ENCODE results near the gene YDJC.
"Not testable (repeated sequence)": the region's sequence is repeated elsewhere in the genome, so short reads cannot be mapped to it uniquely, and the experiment has no call there.

YDJC gene

DNA sequence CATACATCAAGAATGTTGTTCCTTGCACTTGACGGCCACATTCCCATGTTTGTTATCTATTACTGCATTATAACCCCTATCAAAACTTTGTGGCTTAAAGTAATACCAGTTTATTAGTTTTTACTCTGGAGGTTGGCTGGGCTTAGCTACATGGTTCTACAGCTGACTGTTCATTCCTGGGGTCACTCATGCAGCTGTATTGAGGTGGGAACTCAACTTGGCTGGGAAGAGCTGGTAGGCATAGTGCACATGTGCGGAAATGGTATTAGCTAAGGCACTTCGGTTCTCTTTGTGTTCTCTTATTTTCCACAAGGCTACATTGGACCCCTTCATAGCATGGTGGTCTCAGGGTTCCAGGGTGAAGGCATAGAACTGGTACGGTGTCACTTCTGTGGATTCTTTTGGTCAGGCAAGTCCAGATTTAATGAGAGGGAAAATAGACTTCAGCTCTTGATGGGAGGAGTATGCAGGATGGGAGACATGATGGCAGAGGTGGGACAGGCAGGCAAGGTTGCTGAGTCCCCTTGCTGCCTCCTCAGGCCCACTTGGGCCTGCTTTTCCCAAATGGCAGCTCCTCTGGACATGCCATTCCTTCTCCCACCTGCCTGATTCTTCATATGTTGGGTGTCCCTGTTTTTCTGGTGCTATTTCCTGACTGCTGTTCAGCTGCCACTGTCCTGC, 16.1 kb downstream of the YDJC start:
- no peak for FAIRE-seq

GRCh38 chr22:21612858-21613257, 17.0 kb downstream of the YDJC start:
- DNase-seq (ENCODE audit: extremely low spot score, insufficient read length, low read depth) = no peak

More for the DNA sequence above, 16.1 kb downstream of the YDJC start:
- DNase-seq (ENCODE audit: extremely low spot score, insufficient read length, low read depth) = no peak

DNA sequence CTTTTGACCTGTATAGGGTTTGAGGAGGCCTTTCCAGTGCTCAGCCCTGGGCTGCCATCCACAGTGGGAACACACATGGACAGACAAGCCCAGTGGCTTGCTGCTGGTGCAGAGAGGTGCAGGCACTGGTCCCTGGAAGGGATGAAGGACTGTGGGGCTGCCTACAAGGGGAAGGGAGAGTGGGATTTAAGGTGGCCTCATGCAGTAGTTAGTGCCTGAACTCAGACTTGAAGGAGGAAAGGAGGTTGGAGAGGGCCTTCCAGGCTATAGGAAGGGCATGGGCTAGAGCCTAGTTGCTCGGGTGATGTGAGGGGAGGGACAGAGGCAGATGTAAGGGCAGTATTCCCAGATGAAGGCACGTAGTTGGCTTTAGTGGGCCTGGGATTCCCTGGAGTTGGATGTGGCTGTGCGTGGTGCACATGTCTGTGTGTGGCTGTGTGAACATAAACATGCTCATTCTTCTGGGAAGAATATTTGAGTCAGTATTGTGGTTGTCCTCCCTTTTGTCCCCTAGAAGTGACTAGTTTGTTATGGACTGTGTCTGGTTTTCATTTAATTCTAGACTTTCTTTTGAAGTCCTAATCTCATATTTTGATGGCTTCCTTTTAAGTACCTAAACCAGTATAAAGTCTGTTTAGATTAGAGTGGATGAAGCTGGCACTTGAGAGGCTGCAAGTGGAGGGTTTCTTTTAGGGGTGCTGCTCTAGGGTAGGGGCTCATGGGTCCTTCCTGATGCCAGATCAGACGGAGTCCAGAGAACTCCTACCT, 18.4 kb downstream of the YDJC start:
- FAIRE-seq (no peak), DNase-seq (ENCODE audit: extremely low spot score, insufficient read length, low read depth) (no peak)

More at GRCh38 chr22:21612858-21613257, 17.0 kb downstream of the YDJC start:
- no peak for FAIRE-seq

GRCh38 chr22:21609556-21610157, 20.2 kb downstream of the YDJC start:
- DNase-seq (ENCODE audit: extremely low spot score, insufficient read length, low read depth); FAIRE-seq: not testable (repeated sequence)

- FAIRE-seq (no peak), DNase-seq (ENCODE audit: extremely low spot score, insufficient read length, low read depth) (no peak)
These were observed 23.0 kb downstream of the YDJC start for GRCh38 chr22:21606775-21607174.

DNA sequence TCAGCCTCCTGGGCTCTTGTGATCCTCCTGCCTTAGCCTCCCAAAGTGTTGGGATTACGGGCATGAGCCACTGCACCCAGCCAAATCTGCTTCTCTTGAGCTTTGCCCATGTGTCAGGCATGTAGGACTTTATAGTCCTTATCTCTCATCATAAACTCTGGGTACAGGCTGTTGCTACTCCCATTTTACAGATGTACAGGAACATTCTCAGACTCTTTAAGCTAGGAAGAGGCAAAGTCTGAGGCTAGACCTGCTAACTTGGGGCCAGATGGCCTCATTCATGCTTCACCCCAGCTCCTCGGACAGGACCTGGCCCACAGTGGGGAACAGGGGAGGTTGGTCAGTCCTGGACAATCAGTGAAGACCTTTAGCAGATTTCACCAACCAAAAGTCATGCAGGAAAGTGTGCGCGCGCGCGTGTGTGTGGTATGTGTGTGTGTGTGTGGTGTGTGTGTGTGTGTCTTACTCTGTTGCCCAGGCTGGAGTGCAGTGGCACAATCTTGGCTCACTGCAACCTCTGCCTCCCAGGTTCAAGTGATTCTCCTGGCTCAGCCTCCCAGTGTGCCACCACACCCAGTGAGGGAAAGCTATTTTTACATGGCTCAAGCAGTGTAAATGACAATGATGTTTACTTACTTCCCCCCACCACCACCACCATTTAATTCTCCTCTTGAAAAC, 23.8 kb downstream of the YDJC start:
- FAIRE-seq (no peak), DNase-seq (ENCODE audit: extremely low spot score, insufficient read length, low read depth) (no peak)

GRCh38 chr22:21603973-21604372, 25.8 kb downstream of the YDJC start:
- FAIRE-seq (no peak), DNase-seq (ENCODE audit: extremely low spot score, insufficient read length, low read depth) (no peak)

GRCh38 chr22:21602579-21602978, 27.2 kb downstream of the YDJC start:
- DNase-seq (ENCODE audit: extremely low spot score, insufficient read length, low read depth) (no peak), FAIRE-seq (no peak)

GRCh38 chr22:21599053-21599893, 30.5 kb downstream of the YDJC start:
- FAIRE-seq = no peak
- DNase-seq (ENCODE audit: extremely low spot score, insufficient read length, low read depth) = no peak

GRCh38 chr22:21598302-21598701, 31.5 kb downstream of the YDJC start:
- FAIRE-seq (no peak), DNase-seq (ENCODE audit: extremely low spot score, insufficient read length, low read depth) (no peak)

DNA sequence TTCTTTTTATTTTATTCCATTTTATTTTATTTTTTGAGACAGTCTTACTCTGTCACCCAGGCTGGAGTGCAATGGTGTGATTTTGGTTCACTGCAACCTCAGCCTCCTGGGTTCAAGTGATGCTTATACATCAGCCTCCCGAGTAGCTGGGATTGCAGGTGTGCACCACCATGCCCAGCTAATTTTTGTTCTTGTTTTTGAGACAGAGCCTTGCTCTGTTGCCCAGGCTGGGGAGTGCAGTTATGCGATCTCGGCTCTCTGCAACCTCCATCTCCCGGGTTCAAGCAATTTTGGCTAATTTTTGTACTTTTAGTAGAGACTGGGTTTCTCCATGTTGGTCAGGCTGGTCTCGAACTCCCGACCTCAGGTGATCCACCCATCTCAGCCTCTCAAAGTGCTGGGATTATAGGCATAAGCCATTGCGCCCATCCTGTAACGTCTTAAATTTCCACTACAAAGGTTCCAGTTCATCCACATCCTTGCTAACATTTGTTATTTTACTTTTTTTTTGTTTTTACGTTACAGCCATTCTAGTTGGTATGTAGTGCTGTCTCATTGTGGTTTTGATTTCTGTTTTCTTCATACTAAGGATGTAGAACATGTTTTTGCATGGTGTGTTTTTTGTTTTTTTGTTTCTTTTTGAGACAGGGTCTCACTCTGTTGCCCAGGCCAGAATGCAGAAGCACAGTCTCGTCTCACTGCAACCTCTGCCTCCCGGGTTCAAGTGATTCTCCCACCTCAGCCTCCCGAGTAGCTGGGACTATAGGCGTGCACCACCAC, 33.3 kb downstream of the YDJC start:
- DNase-seq (ENCODE audit: extremely low spot score, insufficient read length, low read depth); FAIRE-seq: not testable (repeated sequence)

- DNase-seq (ENCODE audit: extremely low spot score, insufficient read length, low read depth) = no peak
- FAIRE-seq = no peak
These were observed 34.9 kb downstream of the YDJC start for GRCh38 chr22:21594865-21595452.

- DNase-seq (ENCODE audit: extremely low spot score, insufficient read length, low read depth) (no peak), FAIRE-seq (no peak)
These were observed 36.2 kb downstream of the YDJC start for GRCh38 chr22:21593406-21594232.

DNA sequence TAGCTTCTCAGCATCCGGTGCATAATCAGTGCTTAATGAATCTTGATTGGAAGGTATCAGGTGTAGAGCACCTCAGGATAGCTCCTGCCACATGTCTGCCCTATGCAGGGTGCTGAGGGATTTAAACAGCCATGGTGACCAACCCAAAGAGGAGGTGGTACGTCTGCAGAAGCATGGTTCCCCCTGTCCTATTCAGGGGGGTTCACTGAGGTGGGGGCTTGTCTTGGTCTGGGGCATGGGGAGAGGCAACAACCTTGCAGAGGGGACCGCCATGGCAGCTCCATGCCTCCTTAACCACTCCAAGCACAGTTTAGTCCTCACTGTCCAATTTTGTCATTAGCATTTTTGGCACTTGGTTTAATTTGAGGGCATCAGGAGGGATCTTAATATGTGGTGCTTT, 37.4 kb downstream of the YDJC start:
- DNase-seq (ENCODE audit: extremely low spot score, insufficient read length, low read depth) (no peak), FAIRE-seq (no peak)

DNA sequence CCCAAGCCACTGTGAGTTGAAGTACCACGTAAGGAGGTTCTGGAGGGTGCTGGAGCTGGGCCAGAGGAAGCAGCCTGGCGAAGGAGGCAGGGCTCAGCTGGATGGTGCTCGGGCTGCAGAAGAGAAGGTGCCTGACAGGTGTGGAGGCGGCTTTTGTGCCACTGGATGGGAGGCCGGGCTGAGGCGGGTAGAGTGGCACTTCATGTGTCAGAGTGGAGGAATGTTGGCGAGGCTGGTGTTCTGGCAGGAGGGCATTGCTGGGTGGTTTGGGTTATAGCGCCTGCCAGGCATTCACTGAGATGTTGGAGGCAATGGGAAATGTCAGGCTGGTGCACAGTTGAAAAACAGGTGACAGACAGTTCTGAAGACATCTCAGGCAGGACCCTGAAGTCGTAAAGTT, 38.1 kb downstream of the YDJC start:
- FAIRE-seq (no peak), DNase-seq (ENCODE audit: extremely low spot score, insufficient read length, low read depth) (no peak)

DNA sequence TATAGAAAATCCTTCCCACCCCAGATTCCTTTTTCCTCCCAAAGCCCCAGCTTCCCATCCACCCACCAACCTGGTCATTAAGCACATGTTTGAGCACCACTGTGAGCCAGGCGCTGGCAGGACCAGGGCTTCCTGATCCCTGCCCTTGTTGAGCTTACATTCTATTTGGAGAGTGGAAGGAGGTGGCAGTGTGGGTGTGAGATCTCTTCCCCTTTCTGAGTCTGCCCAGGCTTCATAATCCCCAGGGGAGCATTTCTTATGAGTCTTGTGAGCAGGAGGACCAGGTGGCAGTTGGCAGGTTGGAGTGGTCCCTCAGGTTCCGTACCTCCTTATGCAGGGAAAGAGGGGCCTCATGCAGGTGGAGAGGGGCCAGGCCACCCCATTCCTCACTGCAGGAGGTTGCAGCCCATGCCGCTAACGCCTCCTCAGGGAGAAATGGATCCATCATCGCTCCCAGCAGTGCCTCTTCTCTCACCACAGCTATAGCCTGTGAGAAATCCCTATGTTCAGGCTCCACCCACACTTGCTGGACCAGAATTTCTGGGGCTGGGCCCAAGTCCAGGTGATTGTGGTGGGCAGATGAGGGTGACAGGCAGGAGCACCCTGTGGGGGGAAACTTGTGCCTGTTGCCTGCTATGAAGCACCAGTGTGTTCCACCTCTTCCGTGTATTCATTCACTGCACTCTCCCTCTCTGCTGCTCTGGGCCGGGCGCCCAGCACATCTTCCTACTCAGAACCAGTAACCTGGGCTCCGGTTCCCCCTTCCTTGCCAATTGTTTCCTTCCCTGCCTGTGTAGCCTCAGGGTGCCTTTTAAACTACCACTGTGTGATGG, 38.8 kb downstream of the YDJC start:
- no peak for FAIRE-seq

GRCh38 chr22:21589396-21589795, 40.4 kb downstream of the YDJC start:
- FAIRE-seq (no peak), DNase-seq (ENCODE audit: extremely low spot score, insufficient read length, low read depth) (no peak)

More for the DNA sequence above, 38.8 kb downstream of the YDJC start:
- no peak for DNase-seq (ENCODE audit: extremely low spot score, insufficient read length, low read depth)
